Measurements from ENCODE around the gene DPH1.

The DPH1 gene

DNA sequence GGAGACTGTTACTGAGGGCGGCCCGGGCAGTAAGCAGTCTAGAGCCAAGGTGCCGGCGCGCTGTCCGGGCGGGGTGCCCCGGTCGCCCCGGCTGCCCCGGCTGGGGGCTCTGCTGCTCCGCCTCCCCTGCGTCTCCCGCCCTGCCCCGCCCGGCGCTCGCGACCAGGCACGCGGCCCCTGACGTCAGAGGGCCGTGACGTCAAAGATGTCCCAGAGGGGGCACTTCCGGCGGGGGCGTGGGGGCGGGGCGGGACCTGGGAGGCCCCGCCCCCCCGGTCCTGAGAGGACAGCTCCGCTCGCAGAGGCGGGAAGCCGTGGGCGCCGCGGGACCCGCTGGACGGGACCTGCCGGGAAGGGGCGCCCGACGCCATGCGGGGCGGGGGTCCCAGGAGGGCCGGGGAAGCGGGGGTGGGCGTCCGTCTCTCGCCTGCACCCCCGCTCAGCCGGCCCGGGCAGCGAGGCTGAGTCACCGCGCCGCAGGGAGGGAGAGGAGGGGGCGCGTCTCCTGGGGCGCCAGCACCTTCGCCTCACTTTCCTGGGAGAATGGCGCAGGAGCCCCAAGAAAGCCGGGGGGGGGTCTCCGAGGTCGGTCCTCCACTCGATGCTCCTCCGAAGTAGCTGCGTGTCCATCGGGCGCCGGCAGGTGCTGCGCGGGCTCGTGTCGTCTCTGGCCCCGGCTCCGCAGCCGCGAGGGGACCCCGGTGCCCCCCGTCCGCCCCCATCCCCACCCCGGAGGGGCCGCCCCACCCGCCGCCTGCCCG lies 20.5 kb downstream of the DPH1 start:
- FAIRE-seq, result no peak

GRCh38 chr17:2051061-2051932 lies 21.3 kb downstream of the DPH1 start:
- no peak for FAIRE-seq

- no peak for FAIRE-seq
Observed at GRCh38 chr17:2051933-2052559, 22.1 kb downstream of the DPH1 start.

GRCh38 chr17:2053380-2054261 lies 23.7 kb downstream of the DPH1 start:
- FAIRE-seq, result no peak

DNA sequence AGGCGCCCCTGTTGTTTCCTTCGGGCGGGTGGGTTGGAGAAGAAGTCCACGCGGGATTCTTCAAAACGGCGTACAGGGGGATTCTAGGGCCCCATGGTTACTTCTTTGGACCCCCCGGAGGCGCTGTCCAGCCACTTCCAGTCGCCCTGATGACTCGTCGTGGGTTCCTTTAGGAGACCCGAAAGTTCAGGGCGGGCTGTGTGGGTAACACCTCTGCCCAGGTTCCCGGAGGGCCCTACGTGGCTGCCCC lies 24.2 kb downstream of the DPH1 start:
- FAIRE-seq, result no peak

DNA sequence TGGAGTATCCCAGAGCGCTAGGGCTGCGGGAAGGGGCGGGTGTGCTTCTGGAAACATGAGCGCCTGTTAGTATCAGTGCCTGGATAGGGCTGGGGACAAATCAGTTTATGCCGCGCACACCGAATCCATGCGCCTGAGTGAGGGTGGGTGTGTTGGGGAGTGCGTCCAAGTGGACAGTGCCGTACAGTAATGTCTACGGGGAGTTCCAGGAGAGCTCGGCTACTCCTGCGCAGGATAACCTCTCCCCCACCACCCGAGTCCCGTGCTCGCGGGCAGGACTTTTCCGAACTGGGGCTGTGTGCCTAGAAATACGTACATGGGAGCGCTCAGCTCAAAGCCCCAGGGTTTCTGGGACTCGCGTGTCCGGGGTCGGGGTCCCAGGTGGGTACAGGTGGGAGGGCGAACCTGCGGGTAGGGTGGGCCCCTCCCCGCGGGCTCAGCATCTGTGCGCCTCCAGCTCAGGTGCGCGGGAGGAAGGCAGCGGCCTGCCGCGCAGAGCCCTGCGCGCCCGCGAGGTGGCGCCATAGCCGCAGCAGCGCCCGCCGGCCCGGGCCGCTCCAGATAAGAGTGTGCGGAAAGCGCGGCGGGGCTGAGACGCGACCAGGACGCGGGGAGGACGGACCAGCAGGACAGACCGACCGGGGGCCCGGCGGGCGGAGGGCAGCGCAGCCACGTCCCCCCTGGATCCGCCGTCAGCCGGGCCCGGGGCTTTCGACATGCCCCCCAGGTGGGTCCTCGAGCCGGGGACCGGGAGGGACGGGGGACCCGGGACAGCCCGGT lies 24.7 kb downstream of the DPH1 start, which contains the start of gene HIC1:
HIC1 (plus strand) TSS at position 592 of the 780 bp plus-strand sequence. CDS start 1,588 bp downstream, outside the sequence.
- FAIRE-seq, result no peak

- FAIRE-seq, result no peak
Observed at GRCh38 chr17:2055292-2056205, 25.6 kb downstream of the DPH1 start.

- FAIRE-seq, result no peak
Observed at GRCh38 chr17:2056206-2057174, 26.5 kb downstream of the DPH1 start.

GRCh38 chr17:2057175-2057759 lies 27.3 kb downstream of the DPH1 start:
- no peak for FAIRE-seq

DNA sequence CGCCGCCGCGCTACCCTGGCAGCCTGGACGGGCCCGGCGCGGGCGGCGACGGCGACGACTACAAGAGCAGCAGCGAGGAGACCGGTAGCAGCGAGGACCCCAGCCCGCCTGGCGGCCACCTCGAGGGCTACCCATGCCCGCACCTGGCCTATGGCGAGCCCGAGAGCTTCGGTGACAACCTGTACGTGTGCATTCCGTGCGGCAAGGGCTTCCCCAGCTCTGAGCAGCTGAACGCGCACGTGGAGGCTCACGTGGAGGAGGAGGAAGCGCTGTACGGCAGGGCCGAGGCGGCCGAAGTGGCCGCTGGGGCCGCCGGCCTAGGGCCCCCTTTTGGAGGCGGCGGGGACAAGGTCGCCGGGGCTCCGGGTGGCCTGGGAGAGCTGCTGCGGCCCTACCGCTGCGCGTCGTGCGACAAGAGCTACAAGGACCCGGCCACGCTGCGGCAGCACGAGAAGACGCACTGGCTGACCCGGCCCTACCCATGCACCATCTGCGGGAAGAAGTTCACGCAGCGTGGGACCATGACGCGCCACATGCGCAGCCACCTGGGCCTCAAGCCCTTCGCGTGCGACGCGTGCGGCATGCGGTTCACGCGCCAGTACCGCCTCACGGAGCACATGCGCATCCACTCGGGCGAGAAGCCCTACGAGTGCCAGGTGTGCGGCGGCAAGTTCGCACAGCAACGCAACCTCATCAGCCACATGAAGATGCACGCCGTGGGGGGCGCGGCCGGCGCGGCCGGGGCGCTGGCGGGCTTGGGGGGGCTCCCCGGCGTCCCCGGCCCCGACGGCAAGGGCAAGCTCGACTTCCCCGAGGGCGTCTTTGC lies 28.0 kb downstream of the DPH1 start:
- FAIRE-seq, result no peak

GRCh38 chr17:2058586-2059546 lies 28.9 kb downstream of the DPH1 start:
- FAIRE-seq, result no peak

GRCh38 chr17:2059547-2060384 lies 29.8 kb downstream of the DPH1 start:
- FAIRE-seq, result no peak

DNA sequence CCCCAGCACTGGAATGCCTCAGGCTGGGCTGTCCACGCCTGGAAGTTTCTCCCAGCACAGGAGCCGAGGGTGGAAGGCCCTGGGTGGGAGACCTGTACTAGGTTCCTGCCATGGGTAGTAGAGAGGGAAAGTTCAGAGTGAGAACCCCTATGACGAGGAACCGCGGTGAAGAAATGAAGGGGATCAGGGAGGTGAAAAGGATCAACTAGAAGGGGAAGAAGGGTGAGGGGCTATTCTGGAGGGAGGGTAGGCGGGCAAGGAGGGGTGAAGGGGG lies 30.4 kb downstream of the DPH1 start:
- FAIRE-seq, result no peak

GRCh38 chr17:2060681-2061440 lies 30.9 kb downstream of the DPH1 start:
- no peak for FAIRE-seq

GRCh38 chr17:2061441-2061958 lies 31.5 kb downstream of the DPH1 start:
- no peak for FAIRE-seq

Measured in endometrium (tissue), 2 donors.